ENCODE results near the gene CCNY. TPM values are rescaled to one million over a fixed set of nuclear protein-coding genes. Genes with fewer than 3 reads are reported as not detected.

The CCNY gene
- total RNA-seq, 1 experiment from 2014 or later = 51.9 TPM

- ChIA-PET CTCF (no interaction called here), POLR2A (no interaction called here)
- TF ChIP-seq, protein P1, sequence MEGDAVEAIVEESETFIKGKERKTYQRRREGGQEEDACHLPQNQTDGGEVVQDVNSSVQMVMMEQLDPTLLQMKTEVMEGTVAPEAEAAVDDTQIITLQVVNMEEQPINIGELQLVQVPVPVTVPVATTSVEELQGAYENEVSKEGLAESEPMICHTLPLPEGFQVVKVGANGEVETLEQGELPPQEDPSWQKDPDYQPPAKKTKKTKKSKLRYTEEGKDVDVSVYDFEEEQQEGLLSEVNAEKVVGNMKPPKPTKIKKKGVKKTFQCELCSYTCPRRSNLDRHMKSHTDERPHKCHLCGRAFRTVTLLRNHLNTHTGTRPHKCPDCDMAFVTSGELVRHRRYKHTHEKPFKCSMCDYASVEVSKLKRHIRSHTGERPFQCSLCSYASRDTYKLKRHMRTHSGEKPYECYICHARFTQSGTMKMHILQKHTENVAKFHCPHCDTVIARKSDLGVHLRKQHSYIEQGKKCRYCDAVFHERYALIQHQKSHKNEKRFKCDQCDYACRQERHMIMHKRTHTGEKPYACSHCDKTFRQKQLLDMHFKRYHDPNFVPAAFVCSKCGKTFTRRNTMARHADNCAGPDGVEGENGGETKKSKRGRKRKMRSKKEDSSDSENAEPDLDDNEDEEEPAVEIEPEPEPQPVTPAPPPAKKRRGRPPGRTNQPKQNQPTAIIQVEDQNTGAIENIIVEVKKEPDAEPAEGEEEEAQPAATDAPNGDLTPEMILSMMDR (IDR thresholded peaks at IDR 0.05) = no peak
- TF ChIP-seq SIN3A (IDR thresholded peaks at IDR 0.05; ENCODE audit: borderline replicate concordance, insufficient read depth, low read depth, low read length) (no peak), POLR2AphosphoS5 (IDR thresholded peaks at IDR 0.05; ENCODE audit: low read depth, low read length) (no peak), TCF7L2 (IDR thresholded peaks at IDR 0.05; ENCODE audit: low read depth, low read length) (no peak)
- TF ChIP-seq, protein P2, sequence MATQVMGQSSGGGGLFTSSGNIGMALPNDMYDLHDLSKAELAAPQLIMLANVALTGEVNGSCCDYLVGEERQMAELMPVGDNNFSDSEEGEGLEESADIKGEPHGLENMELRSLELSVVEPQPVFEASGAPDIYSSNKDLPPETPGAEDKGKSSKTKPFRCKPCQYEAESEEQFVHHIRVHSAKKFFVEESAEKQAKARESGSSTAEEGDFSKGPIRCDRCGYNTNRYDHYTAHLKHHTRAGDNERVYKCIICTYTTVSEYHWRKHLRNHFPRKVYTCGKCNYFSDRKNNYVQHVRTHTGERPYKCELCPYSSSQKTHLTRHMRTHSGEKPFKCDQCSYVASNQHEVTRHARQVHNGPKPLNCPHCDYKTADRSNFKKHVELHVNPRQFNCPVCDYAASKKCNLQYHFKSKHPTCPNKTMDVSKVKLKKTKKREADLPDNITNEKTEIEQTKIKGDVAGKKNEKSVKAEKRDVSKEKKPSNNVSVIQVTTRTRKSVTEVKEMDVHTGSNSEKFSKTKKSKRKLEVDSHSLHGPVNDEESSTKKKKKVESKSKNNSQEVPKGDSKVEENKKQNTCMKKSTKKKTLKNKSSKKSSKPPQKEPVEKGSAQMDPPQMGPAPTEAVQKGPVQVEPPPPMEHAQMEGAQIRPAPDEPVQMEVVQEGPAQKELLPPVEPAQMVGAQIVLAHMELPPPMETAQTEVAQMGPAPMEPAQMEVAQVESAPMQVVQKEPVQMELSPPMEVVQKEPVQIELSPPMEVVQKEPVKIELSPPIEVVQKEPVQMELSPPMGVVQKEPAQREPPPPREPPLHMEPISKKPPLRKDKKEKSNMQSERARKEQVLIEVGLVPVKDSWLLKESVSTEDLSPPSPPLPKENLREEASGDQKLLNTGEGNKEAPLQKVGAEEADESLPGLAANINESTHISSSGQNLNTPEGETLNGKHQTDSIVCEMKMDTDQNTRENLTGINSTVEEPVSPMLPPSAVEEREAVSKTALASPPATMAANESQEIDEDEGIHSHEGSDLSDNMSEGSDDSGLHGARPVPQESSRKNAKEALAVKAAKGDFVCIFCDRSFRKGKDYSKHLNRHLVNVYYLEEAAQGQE (IDR thresholded peaks at IDR 0.05; ENCODE audit: insufficient read depth in 1 of 2, low read depth in 2 of 2, low read length in 1 of 2) = no peak
- ATAC-seq (no peak), DNase-seq (ENCODE audit: low read depth, low spot score) (no peak)
- Histone ChIP-seq H3K36me3 (ENCODE audit: control insufficient read depth, insufficient read depth, low read length) (no peaks in the 10 kb centered on the region), H3K27ac (ENCODE audit: low read length) (no peak overlapping the region), H3K27me3 (ENCODE audit: control insufficient read depth, insufficient read depth, low read length) (no peaks in the 10 kb centered on the region), H3K9me3 (ENCODE audit: control insufficient read depth, insufficient read depth, low read depth, low read length) (no peaks in the 10 kb centered on the region), H3K4me1 (ENCODE audit: control insufficient read depth, insufficient read depth, low read length) (no peaks in the 10 kb centered on the region), H3K4me3 (ENCODE audit: low read depth in 2 of 2, low read length in 2 of 2) (no peak overlapping the region)
- intact Hi-C loops (cut with micrococcal nuclease; ENCODE audit: unreplicated experiment) (no loop called here), in situ Hi-C loops (cut with HindIII; ENCODE audit: low pct_unique_long_range_greater_than_20kb, low sequenced_read_pairs) (no loop called here)
- no TSS peak for BruUV-seq (replicated peaks)
These were observed 174.6 kb downstream of the CCNY start for GRCh38 chr10:35510891-35511290.

- ATAC-seq = no peak
- intact Hi-C loops (cut with micrococcal nuclease; ENCODE audit: unreplicated experiment) = no loop called here
- CTCF ChIA-PET = no interaction called here
These were observed 175.3 kb downstream of the CCNY start for GRCh38 chr10:35511647-35512046.

More at GRCh38 chr10:35511647-35512046, 175.3 kb downstream of the CCNY start:
- in situ Hi-C loops (cut with HindIII; ENCODE audit: low pct_unique_long_range_greater_than_20kb, low sequenced_read_pairs) = no loop called here
- no peaks in the 10 kb centered on the region for H3K27me3 ChIP-seq (ENCODE audit: control insufficient read depth, insufficient read depth, low read length)
- H3K9me3 ChIP-seq (ENCODE audit: control insufficient read depth, insufficient read depth, low read depth, low read length) = no peaks in the 10 kb centered on the region
- H3K27ac ChIP-seq (ENCODE audit: low read length) = no peak overlapping the region
- no peak for DNase-seq (ENCODE audit: low read depth, low spot score)
- POLR2A ChIA-PET = no interaction called here
- TF ChIP-seq TCF7L2 (IDR thresholded peaks at IDR 0.05; ENCODE audit: low read depth, low read length) = no peak
- TF ChIP-seq, protein P1 (IDR thresholded peaks at IDR 0.05) = no peak
- no peak for TF ChIP-seq POLR2AphosphoS5 (IDR thresholded peaks at IDR 0.05; ENCODE audit: low read depth, low read length)
- no peak for TF ChIP-seq SIN3A (IDR thresholded peaks at IDR 0.05; ENCODE audit: borderline replicate concordance, insufficient read depth, low read depth, low read length)
- TF ChIP-seq, protein P2 (IDR thresholded peaks at IDR 0.05; ENCODE audit: insufficient read depth in 1 of 2, low read depth in 2 of 2, low read length in 1 of 2) = no peak
- no peaks in the 10 kb centered on the region for H3K36me3 ChIP-seq (ENCODE audit: control insufficient read depth, insufficient read depth, low read length)
- no peaks in the 10 kb centered on the region for H3K4me1 ChIP-seq (ENCODE audit: control insufficient read depth, insufficient read depth, low read length)
- BruUV-seq (replicated peaks) = no TSS peak
- no peak overlapping the region for H3K4me3 ChIP-seq (ENCODE audit: low read depth in 2 of 2, low read length in 2 of 2)

All from Panc1 (cell line).